ENCODE data around the gene FOXS1. TPM values are rescaled to one million over a fixed set of nuclear protein-coding genes. Genes with fewer than 3 reads are reported as not detected.
A peak's percentile ranks its signal among the peaks of the same experiment; 100 is the strongest.

FOXS1 gene
- total RNA-seq, 2 donors from 2014 or later: not detected

DNA sequence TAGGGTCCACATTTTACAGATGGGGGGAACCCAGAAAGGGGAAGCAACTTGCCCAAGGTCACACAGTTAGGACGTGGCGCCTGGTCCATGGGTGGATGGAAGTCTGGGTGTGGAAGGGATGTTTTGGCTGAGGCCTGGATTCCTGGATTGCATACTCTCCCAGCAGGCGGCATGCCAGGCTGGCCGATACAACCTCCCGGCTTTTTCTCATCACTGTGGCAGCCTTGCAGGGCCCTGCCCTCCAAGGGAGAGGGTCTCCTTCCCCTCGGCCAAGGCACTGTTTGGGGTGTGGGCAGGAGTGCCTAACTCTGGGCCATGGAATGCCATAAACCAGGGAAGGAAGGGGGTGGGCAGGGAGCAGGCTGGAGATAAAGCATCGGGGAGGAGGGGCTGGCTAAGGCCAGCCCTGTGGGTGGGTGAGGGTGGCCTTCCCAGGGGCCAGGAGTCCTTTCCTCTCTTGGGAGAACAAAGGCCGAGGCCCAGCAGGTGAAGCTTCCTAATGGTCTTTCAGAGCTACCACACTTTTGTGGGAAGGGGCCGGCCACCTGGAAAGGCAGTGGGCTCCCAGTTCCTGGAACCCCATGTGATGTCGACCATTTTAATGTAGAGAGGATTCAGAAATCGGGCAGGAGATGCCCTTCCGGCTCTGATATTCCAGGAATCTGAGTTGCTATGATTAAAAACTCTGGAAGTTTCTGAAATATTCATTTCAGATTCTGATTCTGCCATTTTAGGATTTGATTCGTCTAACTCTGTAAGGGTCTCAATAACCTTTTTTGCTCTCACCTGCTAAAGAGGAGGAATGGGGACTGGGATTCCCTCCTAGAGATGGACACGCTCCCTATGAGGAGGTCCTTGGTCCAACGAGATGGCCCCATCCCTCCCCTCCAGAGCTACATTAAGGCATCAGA, 4.2 kb downstream of the FOXS1 start:
- no peak overlapping the region for H3K27ac Mint-ChIP-seq
- DNase-seq (no peak), ATAC-seq (replicated peaks in 1 of 2) (no peak)
- peaks cover 3% of the 10 kb centered on the region for H3K4me1 Mint-ChIP-seq (ENCODE audit: low read depth)
- no peaks in the 10 kb centered on the region for H3K27me3 Mint-ChIP-seq (ENCODE audit: low read depth)
- H3K36me3 Mint-ChIP-seq (ENCODE audit: insufficient read depth in 2 of 2): no peaks in the 10 kb centered on the region
- no peaks in the 10 kb centered on the region for H3K9me3 Mint-ChIP-seq
- no peak overlapping the region for H3K4me3 Mint-ChIP-seq

DNA sequence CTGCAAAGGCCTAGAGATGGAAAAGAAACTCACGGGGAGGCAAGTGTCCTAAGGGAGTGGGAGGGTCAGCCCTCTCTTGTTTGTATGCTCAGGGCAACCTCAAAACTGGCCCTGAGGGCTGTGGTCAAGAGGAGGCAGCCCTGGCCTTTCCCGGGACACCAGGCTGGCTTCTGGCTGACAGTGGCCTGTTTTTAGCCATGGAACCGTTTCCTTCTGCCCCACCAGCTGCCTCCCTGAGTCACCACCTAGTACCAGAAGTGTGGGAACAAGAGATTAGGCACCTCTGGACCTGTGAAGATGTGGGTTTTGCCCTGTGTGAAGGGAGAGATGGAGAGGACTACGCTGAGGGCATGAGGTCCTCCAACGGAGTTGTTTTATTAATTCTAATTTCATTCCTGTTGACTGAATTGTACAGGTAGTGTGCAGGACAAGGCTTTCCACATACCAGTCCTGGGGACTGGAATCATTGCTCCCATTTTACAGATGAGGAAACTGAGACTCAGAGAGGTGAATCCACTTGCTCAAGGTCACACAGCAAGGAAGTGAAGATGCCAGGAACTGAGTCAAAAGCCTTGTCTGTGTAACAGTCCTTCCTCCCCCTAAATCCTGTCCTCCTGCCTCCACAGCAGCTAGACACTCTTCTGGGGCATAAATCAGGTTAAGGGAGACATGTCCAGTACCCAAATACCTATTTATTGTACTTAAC, 5.5 kb downstream of the FOXS1 start:
- Mint-ChIP-seq H3K9me3 (no peaks in the 10 kb centered on the region), H3K27me3 (ENCODE audit: low read depth) (no peaks in the 10 kb centered on the region), H3K27ac (no peak overlapping the region), H3K36me3 (ENCODE audit: insufficient read depth in 2 of 2) (no peaks in the 10 kb centered on the region), H3K4me3 (no peak overlapping the region), H3K4me1 (ENCODE audit: low read depth) (peaks cover 7% of the 10 kb centered on the region)
- ATAC-seq (replicated peaks in 1 of 2) (no peak), DNase-seq (no peak)

DNA sequence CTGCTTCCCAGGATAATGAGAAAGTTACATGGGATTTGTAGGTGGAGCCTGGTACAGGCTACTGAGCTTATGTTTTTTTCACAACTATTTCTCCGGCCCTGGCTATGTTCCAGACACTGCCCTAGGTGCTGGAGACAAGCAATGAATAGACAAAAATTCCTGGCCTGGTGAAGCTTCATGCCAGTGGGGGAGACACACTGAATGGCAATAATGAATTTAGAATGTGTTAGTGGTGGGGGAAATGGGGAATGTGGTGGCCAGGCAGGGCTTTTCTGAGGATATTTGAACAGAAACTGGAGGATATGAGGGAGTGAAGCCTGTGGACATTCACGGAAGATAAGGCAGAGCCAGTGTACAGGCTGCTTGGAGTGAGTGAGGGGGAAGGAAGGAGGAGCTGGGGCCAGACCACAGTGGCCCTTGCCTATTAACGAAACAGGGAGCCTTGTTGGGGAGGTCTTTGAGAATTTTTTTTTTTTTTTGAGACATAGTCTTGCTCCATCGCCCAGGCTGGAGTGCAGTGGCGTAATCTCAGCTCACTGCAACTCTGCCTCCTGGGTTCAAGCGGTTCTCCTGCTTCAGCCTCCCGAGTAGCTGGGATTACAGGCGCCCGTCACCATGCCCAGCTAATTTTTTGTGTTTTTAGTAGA, 6.6 kb downstream of the FOXS1 start:
- H3K4me3 Mint-ChIP-seq: no peak overlapping the region
- H3K27me3 Mint-ChIP-seq (ENCODE audit: low read depth): no peaks in the 10 kb centered on the region
- H3K36me3 Mint-ChIP-seq (ENCODE audit: insufficient read depth in 2 of 2): no peaks in the 10 kb centered on the region
- ATAC-seq (replicated peaks in 1 of 2): no peak
- H3K9me3 Mint-ChIP-seq: no peaks in the 10 kb centered on the region
- DNase-seq: no peak
- H3K27ac Mint-ChIP-seq: no peak overlapping the region
- peaks cover 7% of the 10 kb centered on the region for H3K4me1 Mint-ChIP-seq (ENCODE audit: low read depth)

DNA sequence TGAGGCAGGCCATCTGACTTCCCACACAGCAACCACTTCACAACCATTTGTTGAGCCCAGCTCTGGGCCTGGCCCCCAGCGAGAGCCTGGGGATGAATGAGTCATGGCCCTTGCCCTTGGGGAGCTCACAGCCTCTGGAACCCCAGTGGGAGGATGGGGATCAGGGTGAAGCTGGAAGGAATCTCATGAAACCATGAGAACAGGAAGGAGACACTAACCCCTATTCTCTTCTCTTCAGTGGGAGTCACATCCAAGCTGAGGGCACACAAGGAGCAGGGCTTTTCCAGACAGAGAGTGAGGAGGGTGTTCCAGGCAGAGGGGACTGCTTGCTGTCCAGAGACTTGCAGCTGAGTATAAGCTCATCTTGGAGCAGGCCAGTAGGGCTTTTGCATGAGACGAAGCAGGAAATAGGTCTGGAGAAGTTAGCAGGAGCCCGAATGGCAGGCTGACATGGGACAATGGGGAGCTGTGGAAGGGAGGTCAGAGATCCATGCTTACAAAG, 7.5 kb downstream of the FOXS1 start:
- ATAC-seq (replicated peaks in 1 of 2) (no peak), DNase-seq (no peak)
- H3K27me3 Mint-ChIP-seq (ENCODE audit: low read depth): no peaks in the 10 kb centered on the region
- H3K9me3 Mint-ChIP-seq: no peaks in the 10 kb centered on the region
- no peaks in the 10 kb centered on the region for H3K36me3 Mint-ChIP-seq (ENCODE audit: insufficient read depth in 2 of 2)
- no peak overlapping the region for H3K27ac Mint-ChIP-seq
- H3K4me1 Mint-ChIP-seq (ENCODE audit: low read depth): peaks cover 7% of the 10 kb centered on the region
- H3K4me3 Mint-ChIP-seq: no peak overlapping the region

DNA sequence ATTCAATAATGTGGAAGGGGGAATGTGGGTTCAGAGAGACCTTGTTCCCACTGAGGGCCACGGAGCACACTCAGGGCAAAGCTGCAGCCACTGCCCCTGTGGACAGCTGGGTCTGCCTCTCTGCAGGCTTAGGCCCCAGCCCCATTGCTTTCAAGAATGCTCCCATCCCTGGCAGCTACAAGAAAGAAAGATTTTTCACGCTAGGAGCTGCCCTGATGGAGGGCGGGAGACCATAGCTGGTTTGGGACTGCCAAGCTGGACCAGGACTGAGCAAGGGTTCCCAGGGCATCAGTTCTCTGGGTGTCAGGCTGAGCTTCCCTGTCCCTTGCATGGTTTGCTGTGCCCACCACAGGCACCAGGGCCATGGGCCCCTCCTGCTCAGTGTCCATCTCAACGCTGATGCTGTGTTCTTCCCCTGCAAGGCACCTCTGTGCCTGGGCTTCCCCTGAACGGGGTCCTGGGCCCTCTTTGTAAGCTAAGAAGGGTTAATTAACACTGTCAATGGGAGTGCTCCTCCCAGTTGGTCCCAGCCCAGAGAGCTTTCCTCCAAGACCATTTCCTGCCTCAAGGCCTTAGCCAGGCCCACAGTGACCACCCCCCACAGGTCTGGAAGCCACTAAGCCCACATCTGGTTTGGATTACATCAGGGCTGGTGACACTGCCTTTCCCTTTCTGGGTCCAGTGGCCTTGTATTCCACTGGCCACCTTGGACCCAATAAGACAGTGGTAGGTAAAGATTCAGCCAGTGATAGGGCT, 8.4 kb downstream of the FOXS1 start:
- no peaks in the 10 kb centered on the region for H3K9me3 Mint-ChIP-seq
- H3K36me3 Mint-ChIP-seq (ENCODE audit: insufficient read depth in 2 of 2): no peaks in the 10 kb centered on the region
- no peaks in the 10 kb centered on the region for H3K27me3 Mint-ChIP-seq (ENCODE audit: low read depth)
- no peak overlapping the region for H3K4me3 Mint-ChIP-seq
- DNase-seq (no peak), ATAC-seq (replicated peaks in 1 of 2) (no peak)
- peaks cover 7% of the 10 kb centered on the region for H3K4me1 Mint-ChIP-seq (ENCODE audit: low read depth)
- no peak overlapping the region for H3K27ac Mint-ChIP-seq

DNA sequence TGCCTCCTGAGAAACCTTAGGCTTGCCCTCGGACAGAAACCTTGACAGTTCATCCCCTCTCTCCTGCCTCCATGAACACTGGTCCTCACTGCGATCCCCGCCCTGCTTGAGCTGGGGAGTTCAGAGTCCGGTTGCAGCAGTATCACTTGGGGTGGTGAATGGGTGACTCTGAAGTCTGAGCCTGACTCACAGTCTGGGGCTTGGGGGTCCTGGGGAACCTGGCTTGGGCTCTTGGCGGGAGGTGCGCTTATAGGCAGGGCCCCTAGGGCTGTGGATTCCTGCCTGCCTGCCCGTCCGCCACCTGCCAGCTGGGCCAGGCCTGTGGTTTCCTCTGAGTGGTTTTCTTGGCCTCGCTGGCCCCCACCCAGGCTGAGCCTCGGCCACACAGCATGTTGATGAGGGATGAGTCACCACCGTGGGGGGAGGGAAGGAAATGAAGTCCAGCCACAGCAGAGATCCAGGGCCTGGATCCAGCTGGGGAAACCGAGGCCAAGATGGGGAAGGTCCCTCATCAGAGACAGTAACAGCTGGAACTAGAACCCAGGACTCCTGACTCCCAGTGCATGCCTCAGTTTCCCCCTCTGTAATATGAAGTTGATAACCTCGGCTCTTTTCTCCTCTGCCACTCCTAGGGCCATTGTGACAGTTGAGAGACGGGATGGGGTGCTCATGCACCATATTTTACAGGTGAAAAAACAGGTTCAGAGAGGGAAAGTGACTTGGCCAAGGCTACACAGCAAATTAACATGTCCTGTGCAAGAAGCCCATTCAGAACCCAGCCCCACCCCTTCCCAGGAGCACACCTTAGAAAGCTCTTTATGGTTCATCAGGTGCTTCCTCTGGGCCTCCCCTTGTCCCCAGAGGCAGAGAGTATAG, 9.2 kb downstream of the FOXS1 start:
- H3K27ac Mint-ChIP-seq: no peak overlapping the region
- peak; percentile 31 to 40 for DNase-seq
- no peak overlapping the region for H3K4me3 Mint-ChIP-seq
- H3K36me3 Mint-ChIP-seq (ENCODE audit: insufficient read depth in 2 of 2): no peaks in the 10 kb centered on the region
- ATAC-seq (replicated peaks in 1 of 2): peak; percentile 62 to 67
- H3K4me1 Mint-ChIP-seq (ENCODE audit: low read depth): peaks cover 7% of the 10 kb centered on the region
- H3K9me3 Mint-ChIP-seq: no peaks in the 10 kb centered on the region
- H3K27me3 Mint-ChIP-seq (ENCODE audit: low read depth): no peaks in the 10 kb centered on the region

DNA sequence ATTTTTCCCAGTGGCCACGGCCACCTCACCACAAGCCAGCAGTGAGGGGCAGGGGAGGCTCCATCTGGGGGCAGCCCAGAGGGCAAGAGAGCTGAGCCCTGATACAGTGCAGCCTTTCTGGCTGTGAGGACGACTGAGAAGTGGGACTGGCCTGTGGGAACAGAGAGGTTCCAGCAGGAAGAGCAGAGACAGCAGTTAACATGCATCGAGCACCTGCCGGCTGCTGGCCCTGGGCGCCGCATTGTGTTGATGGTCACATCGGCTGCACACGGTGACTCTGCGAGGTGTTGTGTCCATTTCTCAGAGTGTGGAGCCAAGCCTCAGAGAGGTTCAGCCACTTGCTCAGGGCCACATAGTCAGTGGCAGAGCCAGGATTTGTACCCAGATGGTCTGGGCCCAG, 9.8 kb downstream of the FOXS1 start:
- no peak overlapping the region for H3K27ac Mint-ChIP-seq
- no peaks in the 10 kb centered on the region for H3K36me3 Mint-ChIP-seq (ENCODE audit: insufficient read depth in 2 of 2)
- peaks cover 7% of the 10 kb centered on the region for H3K4me1 Mint-ChIP-seq (ENCODE audit: low read depth)

DNA sequence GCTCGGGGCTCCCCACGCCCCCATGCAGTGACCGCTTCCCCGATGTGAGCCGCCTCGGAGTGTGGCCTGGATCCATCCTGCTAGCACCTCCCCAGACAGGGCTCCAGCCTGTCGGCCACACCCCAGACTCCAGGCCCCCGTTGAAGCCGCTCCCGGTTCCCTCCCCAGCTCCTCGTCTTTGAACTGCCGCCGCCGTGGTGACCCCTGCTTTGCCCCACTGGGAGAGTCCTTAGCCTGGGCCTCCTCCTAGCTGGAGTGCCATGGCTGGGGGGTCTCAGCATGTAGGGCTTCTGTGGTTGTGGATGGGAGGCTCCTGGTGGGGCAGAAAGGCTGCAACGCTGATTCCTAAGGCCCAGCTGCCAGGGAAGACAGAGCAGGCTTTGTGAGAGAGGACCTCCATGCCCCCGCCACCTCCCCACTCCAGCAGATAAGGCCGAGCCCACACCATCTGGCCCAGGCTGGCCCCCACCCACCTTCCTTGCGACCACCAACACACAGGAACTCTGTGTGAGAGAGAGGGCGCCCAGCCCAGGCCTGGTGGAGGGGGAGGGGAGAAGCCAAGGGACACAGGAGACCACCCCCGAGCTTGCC, 11.4 kb downstream of the FOXS1 start:
- DNase-seq: no peak
- H3K27me3 Mint-ChIP-seq (ENCODE audit: low read depth): no peaks in the 10 kb centered on the region
- H3K9me3 Mint-ChIP-seq: no peaks in the 10 kb centered on the region
- peaks cover 7% of the 10 kb centered on the region for H3K4me1 Mint-ChIP-seq (ENCODE audit: low read depth)
- no peak overlapping the region for H3K27ac Mint-ChIP-seq
- H3K36me3 Mint-ChIP-seq (ENCODE audit: insufficient read depth in 2 of 2): no peaks in the 10 kb centered on the region
- ATAC-seq (replicated peaks in 1 of 2): no peak
- no peak overlapping the region for H3K4me3 Mint-ChIP-seq

More for the DNA sequence above, 9.8 kb downstream of the FOXS1 start:
- DNase-seq (no peak), ATAC-seq (replicated peaks in 1 of 2) (peak in 1 of 2 donors; percentile 10)
- H3K27me3 Mint-ChIP-seq (ENCODE audit: low read depth): no peaks in the 10 kb centered on the region
- H3K4me3 Mint-ChIP-seq: no peak overlapping the region
- no peaks in the 10 kb centered on the region for H3K9me3 Mint-ChIP-seq

DNA sequence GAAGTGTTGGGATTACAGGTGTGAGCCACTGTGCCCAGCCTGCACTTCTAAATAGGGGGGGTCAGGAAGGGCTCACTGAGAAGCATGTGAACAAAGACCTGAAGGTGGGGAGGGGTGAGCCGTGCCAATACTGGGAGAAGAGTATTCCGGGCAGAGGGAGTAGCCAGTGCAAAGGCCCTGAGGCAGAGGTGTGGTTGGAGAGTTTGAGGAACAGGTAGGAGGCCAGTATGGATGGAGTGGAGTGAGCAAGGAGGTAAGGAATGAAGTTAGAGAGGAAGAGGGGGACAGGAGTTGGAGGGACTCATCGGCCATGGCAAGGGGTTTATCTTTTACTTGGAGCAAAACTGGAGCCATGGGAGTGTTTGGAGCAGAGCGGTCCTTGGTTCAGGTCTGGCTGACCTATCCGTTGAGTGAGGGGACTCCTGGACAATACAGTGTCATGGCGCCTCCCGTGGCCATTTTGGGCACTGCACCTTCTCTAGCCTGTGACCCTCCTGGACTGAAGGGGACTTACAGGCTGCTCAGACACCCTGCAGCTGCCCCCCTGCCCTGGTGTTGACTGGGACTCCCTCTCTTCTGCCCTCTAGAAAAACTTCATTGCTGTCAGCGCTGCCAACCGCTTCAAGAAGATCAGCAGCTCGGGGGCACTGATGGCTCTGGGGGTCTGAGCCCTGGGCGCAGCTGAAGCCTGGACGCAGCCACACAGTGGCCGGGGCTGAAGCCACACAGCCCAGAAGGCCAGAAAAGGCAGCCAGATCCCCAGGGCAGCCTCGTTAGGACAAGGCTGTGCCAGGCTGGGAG, 12.1 kb downstream of the FOXS1 start:
- ATAC-seq (replicated peaks in 1 of 2) (peak; percentile 34 to 56), DNase-seq (peak; percentile 71 to 74)
- Mint-ChIP-seq H3K27me3 (ENCODE audit: low read depth) (no peaks in the 10 kb centered on the region), H3K4me3 (no peak overlapping the region), H3K4me1 (ENCODE audit: low read depth) (peaks cover 7% of the 10 kb centered on the region), H3K27ac (no peak overlapping the region), H3K36me3 (ENCODE audit: insufficient read depth in 2 of 2) (no peaks in the 10 kb centered on the region), H3K9me3 (no peaks in the 10 kb centered on the region)

DNA sequence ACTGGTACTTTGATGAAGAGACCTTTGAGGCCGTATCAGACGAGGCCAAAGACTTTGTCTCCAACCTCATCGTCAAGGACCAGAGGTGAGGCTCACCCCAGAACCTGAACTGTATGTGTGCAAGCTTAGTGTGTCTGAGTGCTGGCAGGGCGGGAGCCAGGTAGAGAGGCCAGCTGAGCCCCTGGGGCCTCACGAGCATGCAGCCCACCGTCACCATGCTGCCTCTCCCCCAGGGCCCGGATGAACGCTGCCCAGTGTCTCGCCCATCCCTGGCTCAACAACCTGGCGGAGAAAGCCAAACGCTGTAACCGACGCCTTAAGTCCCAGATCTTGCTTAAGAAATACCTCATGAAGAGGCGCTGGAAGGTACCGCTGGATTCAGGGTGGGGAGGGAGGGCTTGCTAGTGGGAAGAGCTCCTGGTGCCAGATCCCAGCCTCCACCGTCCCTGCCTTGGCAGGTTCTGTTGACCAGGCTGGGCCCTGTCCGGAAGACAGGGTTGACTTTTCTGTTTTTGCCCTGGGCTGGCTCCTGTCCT, 13.6 kb downstream of the FOXS1 start:
- H3K4me3 Mint-ChIP-seq: no peak overlapping the region
- H3K36me3 Mint-ChIP-seq (ENCODE audit: insufficient read depth in 2 of 2): no peaks in the 10 kb centered on the region
- no peak for ATAC-seq (replicated peaks in 1 of 2)
- no peaks in the 10 kb centered on the region for H3K9me3 Mint-ChIP-seq
- H3K4me1 Mint-ChIP-seq (ENCODE audit: low read depth): peaks cover 7% of the 10 kb centered on the region
- no peak overlapping the region for H3K27ac Mint-ChIP-seq
- DNase-seq: no peak
- no peaks in the 10 kb centered on the region for H3K27me3 Mint-ChIP-seq (ENCODE audit: low read depth)

DNA sequence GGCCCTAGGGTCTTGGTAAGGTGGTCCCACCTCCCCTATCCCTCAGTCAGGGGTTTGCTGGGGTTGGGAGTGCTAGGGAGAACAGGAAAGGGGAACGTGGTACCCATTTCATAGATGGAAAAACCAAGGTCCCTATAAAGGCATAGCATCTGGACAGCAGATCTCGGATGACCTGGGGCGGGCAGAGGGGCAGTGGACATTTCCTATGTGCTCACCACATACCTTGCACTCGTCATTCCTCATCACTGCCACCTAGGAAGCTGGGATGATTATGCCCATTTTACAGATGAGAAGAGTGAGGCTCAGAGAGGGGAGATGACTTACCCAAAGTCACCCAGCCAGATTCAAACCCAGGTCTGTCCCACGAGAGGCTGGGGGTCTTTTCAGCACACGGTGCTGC, 14.2 kb downstream of the FOXS1 start:
- Mint-ChIP-seq H3K4me3 (no peak overlapping the region), H3K36me3 (ENCODE audit: insufficient read depth in 2 of 2) (no peaks in the 10 kb centered on the region), H3K4me1 (ENCODE audit: low read depth) (peaks cover 4% of the 10 kb centered on the region), H3K27me3 (ENCODE audit: low read depth) (no peaks in the 10 kb centered on the region), H3K27ac (no peak overlapping the region), H3K9me3 (no peaks in the 10 kb centered on the region)
- no peak for DNase-seq
- ATAC-seq (replicated peaks in 1 of 2): no peak
